OCI-M1 (cell line): ENCODE results near the gene HEG1.

Experiments used
- DNase-seq: peaks from one replicate; lab custom pipeline; 2025; lab: John Stamatoyannopoulos, UW

HEG1 gene

DNA sequence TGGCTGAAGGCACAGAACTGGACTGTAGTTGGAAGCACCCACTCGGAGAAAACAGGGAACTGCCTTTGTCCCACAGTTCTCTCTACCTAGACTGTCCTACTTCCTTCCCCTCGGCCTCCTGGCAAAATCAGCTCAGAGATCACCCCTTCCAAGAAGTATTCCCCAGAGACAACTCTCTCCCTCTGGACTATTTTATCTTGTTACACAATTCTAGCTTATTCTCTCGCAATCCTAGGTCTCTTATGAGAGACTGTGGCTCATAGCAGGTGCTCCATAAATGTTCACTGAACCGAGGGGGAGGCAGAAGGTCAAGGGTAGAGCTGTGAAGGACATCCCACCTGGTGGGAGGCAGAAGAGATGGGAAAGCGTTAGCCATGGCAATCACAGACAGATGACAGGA is 10.6 kb downstream of the HEG1 start:
- DNase-seq, result no peak

DNA sequence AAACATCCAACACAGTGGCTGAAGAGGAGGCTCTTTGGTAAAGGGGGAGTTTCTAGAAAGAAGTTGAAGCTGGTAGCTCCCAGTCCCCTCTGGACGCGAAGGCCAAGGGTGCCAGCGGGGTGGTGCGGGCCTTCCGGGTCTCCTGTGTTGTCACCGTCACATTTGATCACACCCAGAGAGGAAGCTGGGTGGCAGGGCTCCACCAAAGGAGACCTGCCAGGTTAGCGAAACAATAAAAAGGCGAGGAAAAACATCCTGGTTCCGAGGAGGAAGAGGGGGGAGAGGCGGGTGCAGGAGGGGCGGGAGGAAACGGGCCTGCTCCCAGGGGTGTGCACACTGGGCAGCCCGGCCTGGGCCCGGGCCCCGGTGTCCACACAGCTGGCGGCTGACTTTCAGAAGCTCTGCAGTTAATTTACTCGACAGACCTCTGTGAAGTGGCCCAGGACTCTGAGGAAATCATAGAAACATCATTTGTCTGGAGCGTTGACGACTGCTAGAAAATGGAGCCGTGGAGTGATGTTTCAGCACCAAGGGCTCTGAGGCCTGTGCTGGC is 12.1 kb downstream of the HEG1 start:
- no peak for DNase-seq

DNA sequence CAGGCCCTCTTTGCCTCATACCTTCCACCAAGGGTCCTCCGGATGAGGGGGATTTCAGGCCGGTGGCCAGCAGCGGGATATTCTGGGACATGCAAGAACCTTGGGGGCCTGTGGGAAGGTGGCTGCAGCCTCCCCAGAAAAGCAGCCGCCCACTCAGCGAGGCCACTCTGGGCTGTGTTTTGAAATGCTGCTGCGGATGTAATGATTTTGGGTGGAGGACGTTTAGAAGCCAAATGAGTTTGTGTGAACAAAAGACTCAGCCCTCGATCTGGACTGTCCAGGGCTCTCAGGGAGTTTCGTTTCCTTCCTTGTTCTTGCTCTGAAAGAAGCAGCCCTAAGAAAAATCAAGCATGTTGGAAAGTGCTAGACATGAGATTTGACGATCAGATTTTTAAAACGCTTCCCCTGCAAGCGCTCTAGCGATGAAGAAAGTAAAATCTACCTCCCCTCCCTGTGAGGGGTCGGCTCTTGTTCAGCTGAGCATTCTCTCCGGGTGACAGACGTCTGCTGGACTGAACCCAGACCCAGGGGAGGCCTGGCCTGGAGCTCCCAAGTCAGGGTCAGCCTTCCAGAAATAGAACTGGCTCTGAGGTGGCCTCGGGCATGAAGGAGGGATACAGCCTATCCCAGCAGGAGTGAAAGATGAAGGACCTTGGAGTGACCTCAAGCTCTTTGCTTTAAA is 12.9 kb downstream of the HEG1 start:
- DNase-seq, result no peak

DNA sequence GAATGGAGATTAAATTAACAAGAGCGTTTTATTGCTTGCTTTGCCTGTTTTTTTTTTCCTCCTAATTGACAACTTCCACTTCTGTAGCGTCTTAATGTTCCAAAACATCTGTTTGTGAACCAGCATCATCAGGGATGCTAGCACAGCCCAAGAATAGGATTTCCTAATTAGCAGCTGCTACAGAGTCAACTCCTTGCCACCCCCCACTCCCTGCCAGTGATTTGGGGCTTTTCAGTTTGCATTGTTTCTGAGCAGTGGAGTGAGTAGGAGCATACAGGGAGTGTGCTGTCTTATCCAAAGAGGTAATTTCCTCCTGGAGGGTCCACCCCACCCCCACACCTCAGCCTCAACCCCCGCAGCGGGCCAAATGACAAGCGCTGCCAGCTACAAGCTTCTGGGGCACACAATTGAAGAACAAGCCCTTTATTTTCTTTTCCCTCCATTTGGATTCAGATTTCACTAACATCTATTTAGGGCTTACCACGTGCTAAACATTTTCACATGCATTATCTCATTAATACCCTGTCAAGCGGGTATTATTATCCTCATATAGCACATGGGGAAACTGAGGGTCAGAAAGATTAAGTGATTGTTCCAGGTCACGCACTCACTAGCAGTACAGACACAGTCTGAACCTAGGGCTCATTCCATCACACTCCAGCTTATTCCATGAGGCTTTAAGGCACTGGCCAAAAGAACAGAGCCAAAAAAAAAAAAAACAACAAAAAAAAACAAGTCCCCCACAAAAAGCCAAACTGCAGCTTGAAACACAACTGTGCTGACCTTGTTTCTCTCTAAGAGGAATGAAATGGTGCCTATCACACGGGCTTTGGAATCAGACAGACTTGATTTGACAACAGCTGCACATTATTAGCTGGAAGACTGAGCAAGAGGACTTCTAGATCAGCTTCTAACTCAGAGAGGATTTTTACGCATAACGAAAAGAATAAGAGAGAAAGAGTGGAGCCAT is 16.4 kb downstream of the HEG1 start:
- DNase-seq, result no peak

DNA sequence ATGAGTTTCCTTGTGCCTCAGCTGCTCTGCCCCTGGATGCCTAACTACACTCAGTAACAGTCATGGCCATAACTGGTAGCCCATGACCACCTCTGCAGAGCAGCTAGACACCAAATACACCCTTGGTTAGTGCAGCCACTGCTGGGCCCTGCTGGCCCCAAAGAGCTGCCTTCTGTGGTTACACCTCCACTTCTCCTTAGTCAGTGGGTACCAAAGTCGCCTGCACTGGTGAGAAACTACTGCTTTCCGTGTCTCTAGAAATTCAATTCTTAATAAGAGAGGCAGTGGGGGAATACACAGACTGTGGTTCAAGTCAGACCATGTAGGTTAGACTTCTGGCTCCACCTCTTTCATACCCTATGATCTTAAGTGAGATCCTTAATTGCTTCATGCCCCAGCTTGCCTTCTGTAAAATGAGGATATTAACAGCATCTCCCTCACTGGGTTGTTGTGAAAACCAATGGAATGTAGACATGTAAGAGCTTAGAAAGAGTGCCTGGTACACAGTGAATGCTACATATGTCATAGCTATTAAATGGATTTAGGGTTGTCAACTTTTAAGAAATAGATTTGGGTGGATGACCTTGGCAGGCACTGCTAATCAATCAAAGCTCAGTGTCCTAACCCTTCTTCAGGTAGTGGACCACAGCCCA is 18.2 kb downstream of the HEG1 start:
- DNase-seq, result no peak

DNA sequence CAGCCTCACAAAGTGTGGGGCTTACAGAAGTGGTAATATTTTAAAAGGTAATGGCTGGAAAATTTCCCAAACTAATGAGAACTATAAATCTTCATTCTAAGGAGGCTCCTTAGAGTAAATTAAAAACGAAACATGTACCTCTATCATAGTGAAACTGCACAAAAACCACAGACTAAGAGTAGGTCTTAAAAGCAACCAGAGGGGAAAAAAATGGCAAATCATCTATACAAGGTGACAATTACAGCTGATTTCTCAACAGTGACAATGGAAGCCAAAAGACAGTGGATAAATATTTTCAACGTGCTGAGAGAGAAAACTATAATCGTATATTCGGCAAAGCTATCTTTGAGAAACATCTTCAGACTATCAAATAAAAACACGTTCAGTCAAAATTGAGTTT is 20.6 kb downstream of the HEG1 start:
- no peak for DNase-seq

DNA sequence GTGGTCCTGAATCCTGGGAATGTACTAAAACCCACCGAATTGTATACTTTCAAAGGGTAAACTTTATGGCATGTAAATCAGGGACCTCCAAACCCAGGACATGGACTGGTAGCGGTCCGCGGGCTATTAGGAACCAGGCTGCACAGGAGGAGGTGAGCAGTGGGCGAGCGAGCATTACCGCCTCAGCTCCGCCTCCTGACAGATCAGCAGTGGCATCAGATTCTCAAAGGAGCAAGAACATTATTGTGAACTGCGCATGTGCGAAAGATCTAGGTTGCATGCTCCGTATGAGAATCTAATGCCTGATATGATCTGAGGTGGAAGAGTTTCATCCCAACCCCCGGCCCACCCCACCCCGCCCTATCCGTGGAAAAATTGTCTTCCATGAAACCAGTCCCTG is 22.2 kb downstream of the HEG1 start:
- DNase-seq, result no peak

DNA sequence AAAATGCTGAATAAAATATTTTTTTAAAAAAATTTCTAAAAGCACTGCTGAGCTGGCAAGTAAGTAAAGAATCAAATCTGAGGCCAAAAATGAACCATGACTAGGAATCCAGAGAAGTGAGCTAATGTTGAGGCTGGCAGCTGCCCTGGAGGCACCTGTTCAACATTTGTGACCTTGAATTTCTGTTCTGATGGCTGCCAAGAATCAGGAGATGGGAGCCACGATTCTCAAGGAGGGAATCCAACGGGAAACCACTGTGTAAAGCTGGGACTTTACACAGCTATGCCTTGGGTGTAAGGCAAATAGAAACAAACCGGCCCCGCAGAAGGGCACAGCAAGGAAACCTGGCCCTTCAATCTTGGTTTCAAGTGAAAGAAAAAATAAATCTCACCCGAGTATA is 22.7 kb downstream of the HEG1 start:
- no peak for DNase-seq

DNA sequence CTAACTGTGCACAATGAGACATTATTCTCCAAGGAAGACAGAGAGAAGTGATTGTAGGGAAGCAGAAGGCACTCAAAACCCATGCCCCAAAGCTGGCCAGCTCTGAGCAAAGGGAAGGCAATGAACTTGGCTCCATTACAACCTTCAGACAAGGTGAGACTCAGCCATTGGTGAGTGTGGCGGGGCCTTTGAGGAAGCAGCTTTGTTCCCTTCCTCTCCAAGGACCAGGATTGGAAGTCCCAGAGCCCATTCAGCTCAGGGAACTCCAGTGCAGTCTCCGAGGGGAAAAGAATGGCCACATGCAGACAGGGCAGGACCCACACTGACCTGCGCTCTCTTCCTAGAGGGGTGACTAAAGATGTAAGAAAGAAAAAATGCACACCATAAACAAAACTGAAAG is 23.1 kb downstream of the HEG1 start:
- no peak for DNase-seq

DNA sequence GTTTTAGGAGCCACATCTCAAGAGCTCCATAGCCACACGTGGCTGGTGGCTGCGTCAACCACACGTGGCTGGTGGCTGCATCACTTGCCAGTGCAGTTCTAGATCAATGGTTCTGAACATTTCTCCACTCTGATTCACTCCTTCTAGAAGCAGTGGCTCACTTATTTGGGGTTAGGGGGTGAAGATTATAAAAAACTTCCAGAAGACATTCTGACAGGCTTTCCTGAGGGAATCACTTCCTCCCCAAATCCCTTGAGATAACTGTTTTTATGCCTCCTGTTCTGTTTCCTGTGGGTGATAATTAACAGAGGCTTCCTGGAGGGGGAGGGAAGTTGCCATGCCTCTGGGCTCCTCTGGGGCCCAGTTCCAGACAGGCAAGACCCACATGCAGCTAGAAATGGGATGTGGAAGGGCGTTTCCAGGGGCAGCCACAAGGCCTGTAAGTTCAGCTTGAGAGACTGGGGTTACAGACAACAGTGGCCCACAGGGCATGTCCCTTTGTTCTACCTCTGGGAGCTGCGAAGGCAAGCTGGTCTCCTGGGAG is 23.6 kb downstream of the HEG1 start:
- no peak for DNase-seq

DNA sequence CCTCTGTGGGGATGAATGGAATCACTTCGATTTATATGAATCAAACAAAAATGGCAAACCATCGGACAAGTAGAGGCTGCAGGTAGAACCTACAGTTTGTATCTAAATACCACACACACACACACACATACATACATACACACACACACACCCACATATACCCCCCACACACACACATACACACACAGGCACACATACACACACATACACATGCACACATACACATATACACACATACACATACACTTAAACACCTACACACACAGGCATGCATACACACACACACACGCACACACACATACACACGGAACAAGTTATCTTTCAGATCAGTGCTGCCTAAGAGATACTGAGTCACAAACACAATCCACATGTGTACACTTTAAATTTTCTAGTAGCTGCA is 24.3 kb downstream of the HEG1 start:
- DNase-seq, result no peak

DNA sequence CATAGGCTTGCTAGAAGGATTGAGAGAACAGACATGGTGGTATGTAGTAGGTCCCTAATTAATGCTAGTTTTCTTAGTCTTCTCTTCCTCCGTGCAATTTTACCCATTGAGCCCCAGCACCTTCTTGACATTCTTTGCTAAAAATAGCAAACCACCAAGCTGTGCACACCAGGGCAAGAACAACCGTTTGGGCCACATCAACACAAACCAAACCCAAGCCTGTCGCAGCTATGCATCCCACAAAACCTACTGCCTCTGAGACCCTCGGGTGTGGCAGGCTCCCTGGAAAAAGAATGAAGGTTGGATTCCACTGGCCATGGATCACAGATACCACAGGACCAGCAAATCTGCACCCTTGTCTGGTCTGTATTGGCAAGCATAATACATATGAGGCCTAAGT is 27.1 kb downstream of the HEG1 start:
- no peak for DNase-seq

DNA sequence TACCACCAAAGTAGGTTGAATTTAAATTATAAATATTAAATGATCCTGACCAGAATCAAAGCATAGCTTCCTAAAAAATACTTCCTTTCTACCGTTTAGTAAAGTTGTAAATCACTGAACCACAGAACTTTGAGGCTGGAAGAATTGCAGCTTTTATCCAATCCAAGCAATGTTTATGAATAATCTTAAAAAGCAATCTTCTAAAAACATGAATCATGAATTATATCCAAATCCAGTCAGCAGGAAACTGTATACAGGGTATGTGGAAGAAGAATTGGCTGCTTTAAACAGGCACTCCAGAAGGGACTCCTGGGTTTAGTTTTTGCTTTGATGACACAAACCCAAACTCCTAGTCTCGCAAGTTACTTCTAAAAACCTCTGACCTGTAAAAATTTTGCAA is 30.2 kb downstream of the HEG1 start:
- DNase-seq, result no peak

DNA sequence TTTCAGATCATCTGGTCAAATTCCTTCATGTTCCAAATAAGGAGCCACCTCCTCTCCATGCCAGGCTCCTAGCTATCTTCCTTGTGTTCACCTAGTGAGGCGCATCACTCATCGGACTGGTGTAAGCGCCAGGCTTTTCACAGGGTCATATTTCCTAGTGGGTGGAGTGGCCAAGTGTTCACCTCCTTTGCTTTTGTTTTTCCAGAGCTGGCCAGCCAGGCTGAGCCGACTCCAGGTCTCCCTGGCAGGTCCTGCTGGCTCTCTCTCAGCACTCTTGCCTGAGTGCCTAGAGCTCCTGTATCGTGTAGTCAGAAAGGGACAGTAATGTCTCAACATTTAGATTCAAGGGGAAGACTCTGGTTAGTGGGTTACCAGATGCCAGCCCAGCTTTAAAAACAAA is 31.0 kb downstream of the HEG1 start:
- DNase-seq, result no peak

DNA sequence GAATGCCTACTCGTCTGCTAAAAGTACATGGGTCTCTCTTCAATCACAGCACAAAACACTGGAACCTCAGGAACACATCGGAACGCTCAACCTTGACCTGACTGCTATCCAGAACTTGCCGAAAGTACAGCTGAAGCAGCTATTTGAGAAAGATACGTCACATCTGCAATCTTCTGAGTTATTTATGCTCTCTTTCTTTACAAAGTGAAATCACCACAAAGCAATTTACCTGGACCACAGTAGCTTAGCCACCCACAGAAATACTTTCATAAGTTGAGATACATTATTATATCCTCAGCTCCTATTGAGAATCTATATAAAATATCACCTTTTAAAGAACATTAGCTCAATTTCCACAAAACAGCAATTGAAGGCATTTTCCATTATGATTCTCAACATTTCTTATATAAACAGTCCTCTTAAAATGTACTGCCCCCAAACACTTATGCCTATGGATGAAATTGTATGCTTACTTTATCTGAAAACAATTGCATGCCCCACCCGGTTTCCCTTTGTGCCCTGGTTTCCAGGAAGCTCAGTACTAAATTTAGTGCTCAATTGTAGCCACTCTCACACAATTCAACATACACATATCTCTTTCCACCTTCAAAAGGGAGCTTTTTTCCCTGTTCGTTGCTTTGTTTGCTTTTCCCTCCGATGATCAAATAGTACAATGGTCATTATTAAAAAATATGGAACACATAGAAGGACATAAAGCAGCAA is 31.8 kb downstream of the HEG1 start:
- no peak for DNase-seq

DNA sequence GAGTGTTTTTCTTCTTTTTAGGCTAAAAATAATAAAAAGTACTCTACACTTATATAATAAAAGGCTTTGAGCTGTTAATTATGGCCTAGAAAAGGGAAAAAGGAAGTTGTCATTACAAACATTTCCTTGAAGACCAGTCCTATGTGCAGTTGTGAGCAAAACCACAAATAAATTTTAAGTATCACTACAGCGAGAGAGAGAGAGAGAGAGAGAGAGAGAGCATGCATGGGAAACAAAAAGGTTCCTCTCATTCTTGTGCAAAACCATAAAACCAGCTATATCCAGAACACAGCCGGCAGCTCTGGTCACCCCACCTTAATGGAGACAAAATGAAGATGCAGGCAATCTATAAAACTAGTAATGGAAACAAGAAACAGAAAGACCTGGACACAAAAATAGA is 33.6 kb downstream of the HEG1 start:
- DNase-seq, result no peak

DNA sequence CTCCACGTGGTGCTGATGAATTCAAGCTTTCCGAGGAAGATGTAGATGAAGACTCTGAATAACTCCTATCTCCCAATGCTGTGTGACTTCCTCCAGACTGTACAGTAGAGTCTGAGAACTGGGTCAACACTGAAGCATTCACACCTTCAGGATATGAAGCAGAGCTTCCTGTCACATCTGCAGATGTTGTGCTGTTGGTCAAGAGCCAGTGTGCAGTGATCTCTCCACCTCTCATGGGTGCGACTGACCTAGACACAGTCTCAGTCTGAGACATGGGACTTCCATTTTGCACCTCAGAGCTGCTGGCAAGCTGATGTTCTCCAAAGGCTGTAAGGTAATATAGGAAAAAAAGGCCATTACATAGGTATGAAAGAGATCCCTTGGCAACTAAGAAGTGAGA is 36.5 kb downstream of the HEG1 start:
- DNase-seq, result no peak

DNA sequence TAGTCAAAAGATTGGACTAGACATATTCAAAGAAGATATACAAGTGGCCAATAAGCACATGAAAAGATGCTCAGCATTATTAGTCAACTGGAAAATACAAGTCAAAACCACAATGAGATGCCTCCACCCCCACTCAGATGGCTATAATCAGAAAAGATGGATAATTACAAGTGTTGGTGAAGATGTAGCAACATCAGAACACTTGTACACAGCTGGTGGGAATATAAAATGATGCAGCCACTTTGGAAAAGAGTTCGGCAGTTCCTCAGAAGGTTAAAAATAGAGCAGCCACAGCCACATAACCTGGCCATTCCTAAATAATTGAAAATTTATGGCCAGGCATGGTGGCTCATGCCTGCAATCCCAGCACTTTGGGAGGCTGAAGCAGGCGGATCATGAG is 38.4 kb downstream of the HEG1 start:
- DNase-seq, result no peak

DNA sequence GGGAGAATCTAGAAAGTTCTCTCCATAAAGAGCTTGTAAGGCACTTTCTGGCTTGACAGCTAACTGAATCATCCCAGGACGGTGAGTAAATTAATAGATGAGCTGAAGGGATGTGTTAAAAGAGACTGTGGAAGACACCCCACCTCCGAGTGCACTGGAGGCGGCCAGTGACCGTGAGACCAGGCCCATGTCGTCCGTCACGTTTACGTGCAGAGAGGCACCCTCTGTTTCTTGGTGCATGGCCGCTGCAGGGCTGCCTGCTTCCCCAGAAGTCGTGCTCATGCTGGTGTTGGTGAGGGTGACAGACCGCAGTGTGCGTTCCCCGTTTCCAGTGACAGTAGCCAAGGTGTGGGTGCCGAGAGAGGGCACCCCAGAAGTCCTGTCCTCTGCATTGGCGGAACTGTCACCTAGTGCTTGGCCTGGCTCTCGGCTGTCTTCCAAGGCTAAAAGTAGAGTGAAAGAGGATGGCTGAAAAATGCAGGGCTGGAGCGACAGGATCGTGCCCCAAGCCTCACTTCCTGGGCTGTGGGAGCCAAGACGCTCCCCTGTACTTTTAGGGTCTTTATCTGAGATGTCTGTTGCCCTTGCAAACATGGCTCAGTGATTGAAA is 41.1 kb downstream of the HEG1 start:
- no peak for DNase-seq

DNA sequence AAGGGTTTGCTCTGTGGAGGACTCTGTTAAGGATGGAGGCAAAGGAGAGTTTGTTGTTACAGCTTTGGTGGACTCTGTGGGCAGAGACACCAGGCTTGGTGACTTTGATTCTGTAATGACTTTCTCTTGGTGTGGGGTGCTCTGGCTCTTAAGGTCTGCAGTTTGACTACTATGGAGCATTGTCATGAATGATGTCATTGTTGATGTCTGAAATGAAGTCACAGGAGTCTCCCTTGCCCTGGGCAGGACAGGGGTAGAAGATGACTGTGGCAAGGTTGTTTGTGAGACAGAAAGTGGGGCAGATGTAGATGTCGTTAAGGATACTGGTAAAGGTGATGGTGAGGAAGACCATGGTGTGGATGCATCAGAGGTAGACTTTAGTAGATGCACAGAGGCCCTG is 42.7 kb downstream of the HEG1 start:
- DNase-seq, result no peak

DNA sequence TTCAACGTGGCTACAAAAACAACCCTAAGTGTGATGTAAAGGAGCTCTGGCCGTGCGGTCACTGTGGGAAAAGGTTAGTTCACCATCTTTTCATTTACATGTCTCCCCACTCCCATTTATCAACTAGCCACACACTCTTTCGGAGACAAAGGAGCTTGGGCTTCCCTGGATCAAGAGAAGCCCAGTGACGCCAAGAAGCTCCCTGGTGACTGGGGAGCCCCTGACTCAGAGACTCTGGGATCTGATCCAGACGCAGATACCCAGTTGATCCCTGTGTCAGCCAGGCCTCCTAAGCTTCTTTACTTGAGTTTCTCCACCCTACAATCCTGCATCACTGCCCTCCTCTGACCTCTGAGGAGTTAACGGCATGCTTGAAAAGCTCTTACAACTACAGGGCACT is 43.9 kb downstream of the HEG1 start:
- no peak for DNase-seq
